ENCODE results near the gene HIP1.
"Not testable (repeated sequence)": the region's sequence is repeated elsewhere in the genome, so short reads cannot be mapped to it uniquely, and the experiment has no call there.

Gene HIP1

GRCh38 chr7:75596727-75597614 lies 141.8 kb downstream of the HIP1 start:
- DNase-seq (ENCODE audit: extremely low spot score), result no peak
- no peak for TF ChIP-seq PKNOX1 (IDR thresholded peaks at IDR 0.05)
- no peak for TF ChIP-seq SUZ12 (IDR thresholded peaks at IDR 0.05)
- TF ChIP-seq FOXM1 (IDR thresholded peaks at IDR 0.05; ENCODE audit: borderline replicate concordance), result no peak
- TF ChIP-seq BHLHE40 (IDR thresholded peaks at IDR 0.05; ENCODE audit: borderline replicate concordance), result no peak
- no peak for TF ChIP-seq FOXK2 (IDR thresholded peaks at IDR 0.05)
- no peak for TF ChIP-seq FOXA1 (IDR thresholded peaks at IDR 0.05)
- POLR2A ChIA-PET, result no interaction called here
- CTCF ChIA-PET, result no interaction called here

GRCh38 chr7:75595766-75596165 lies 143.0 kb downstream of the HIP1 start:
- DNase-seq (ENCODE audit: extremely low spot score), result no peak
- ChIA-PET POLR2A (no interaction called here), CTCF (no interaction called here)
- no peak for TF ChIP-seq SP1 (IDR thresholded peaks at IDR 0.05)
- TF ChIP-seq FOXM1 (IDR thresholded peaks at IDR 0.05; ENCODE audit: borderline replicate concordance), result no peak
- TF ChIP-seq PKNOX1 (IDR thresholded peaks at IDR 0.05), result no peak
- no peak for TF ChIP-seq FOXA1 (IDR thresholded peaks at IDR 0.05)
- no peak for TF ChIP-seq NFRKB (IDR thresholded peaks at IDR 0.05)
- TF ChIP-seq TARDBP (IDR thresholded peaks at IDR 0.05), result no peak
- TF ChIP-seq ZNF384 (IDR thresholded peaks at IDR 0.05), result no peak
- TF ChIP-seq L3MBTL2 (conservative IDR thresholded peaks at IDR 0.05), result no peak

- DNase-seq (ENCODE audit: extremely low spot score); POLR2A ChIA-PET: not testable (repeated sequence)
- CTCF ChIA-PET, result interaction anchor here (0.6 kb wide), 1 partner anchor 10 kb away, joined by 3 read pairs; no protein-coding TSS in a partner anchor
Observed at GRCh38 chr7:75593500-75594184, 145.1 kb downstream of the HIP1 start.

- no peak for TF ChIP-seq ZNF384 (IDR thresholded peaks at IDR 0.05)
- no peak for TF ChIP-seq TARDBP (IDR thresholded peaks at IDR 0.05)
- TF ChIP-seq SP1 (IDR thresholded peaks at IDR 0.05), result no peak
- no peak for TF ChIP-seq HDGF (IDR thresholded peaks at IDR 0.05; ENCODE audit: borderline replicate concordance)
- TF ChIP-seq LEF1 (IDR thresholded peaks at IDR 0.05; ENCODE audit: borderline replicate concordance), result no peak
- TF ChIP-seq ELF4 (IDR thresholded peaks at IDR 0.05), result no peak
- no peak for TF ChIP-seq NFRKB (IDR thresholded peaks at IDR 0.05)
- no peak for TF ChIP-seq SUZ12 (IDR thresholded peaks at IDR 0.05)
- no peak for TF ChIP-seq L3MBTL2 (conservative IDR thresholded peaks at IDR 0.05)
- no peak for TF ChIP-seq CTBP1 (IDR thresholded peaks at IDR 0.05; ENCODE audit: borderline replicate concordance)
- no peak for TF ChIP-seq BHLHE40 (IDR thresholded peaks at IDR 0.05; ENCODE audit: borderline replicate concordance)
- no peak for TF ChIP-seq FOXM1 (IDR thresholded peaks at IDR 0.05; ENCODE audit: borderline replicate concordance)
- no peak for TF ChIP-seq FOXA1 (IDR thresholded peaks at IDR 0.05)
- no peak for TF ChIP-seq FOXK2 (IDR thresholded peaks at IDR 0.05)
- TF ChIP-seq ARNT (IDR thresholded peaks at IDR 0.05), result no peak
- TF ChIP-seq PKNOX1 (IDR thresholded peaks at IDR 0.05), result no peak
- no peak for DNase-seq (ENCODE audit: extremely low spot score)
Observed at GRCh38 chr7:75591467-75592255, 147.1 kb downstream of the HIP1 start.

GRCh38 chr7:75590373-75591005 lies 148.3 kb downstream of the HIP1 start:
- TF ChIP-seq FOXK2 (IDR thresholded peaks at IDR 0.05) (no peak), HDGF (IDR thresholded peaks at IDR 0.05; ENCODE audit: borderline replicate concordance) (no peak), NFRKB (IDR thresholded peaks at IDR 0.05) (no peak), SUZ12 (IDR thresholded peaks at IDR 0.05) (no peak), LEF1 (IDR thresholded peaks at IDR 0.05; ENCODE audit: borderline replicate concordance) (no peak), ELF4 (IDR thresholded peaks at IDR 0.05) (no peak), TARDBP (IDR thresholded peaks at IDR 0.05) (no peak), FOXA1 (IDR thresholded peaks at IDR 0.05) (no peak), SP1 (IDR thresholded peaks at IDR 0.05) (no peak), L3MBTL2 (conservative IDR thresholded peaks at IDR 0.05) (no peak)
- ChIA-PET CTCF (no interaction called here), POLR2A (no interaction called here)
- DNase-seq (ENCODE audit: extremely low spot score), result no peak

More at GRCh38 chr7:75591467-75592255, 147.1 kb downstream of the HIP1 start:
- ChIA-PET CTCF (no interaction called here), POLR2A (no interaction called here)

- no peak for TF ChIP-seq L3MBTL2 (conservative IDR thresholded peaks at IDR 0.05)
- no peak for TF ChIP-seq FOXM1 (IDR thresholded peaks at IDR 0.05; ENCODE audit: borderline replicate concordance)
- TF ChIP-seq ZNF384 (IDR thresholded peaks at IDR 0.05), result no peak
- no peak for TF ChIP-seq HDGF (IDR thresholded peaks at IDR 0.05; ENCODE audit: borderline replicate concordance)
- no peak for TF ChIP-seq SUZ12 (IDR thresholded peaks at IDR 0.05)
- no peak for DNase-seq (ENCODE audit: extremely low spot score)
- ChIA-PET POLR2A (no interaction called here), CTCF (no interaction called here)
Observed at GRCh38 chr7:75584354-75584753, 154.4 kb downstream of the HIP1 start.

Measured in HEK293T (cell line).